HG03469 (cell line): ENCODE results near the gene FAHD1.
"Not testable (repeated sequence)": the region's sequence is repeated elsewhere in the genome, so short reads cannot be mapped to it uniquely, and the experiment has no call there.

Experiments used
- ATAC-seq: cut with Tn5 transposase; IDR thresholded peaks from one replicate; pipeline ENCODE4 v1.9.1; 2021; ENCODE audit warnings: mild to moderate bottlenecking, moderate library complexity, moderate number of reproducible peaks; ENCODE audit not compliant: unreplicated experiment

Gene FAHD1

GRCh38 chr16:1834096-1834495, 7.1 kb downstream of the FAHD1 start:
- ATAC-seq: no peak

- no peak for ATAC-seq
Observed at GRCh38 chr16:1839554-1839953, 12.5 kb downstream of the FAHD1 start.

GRCh38 chr16:1845985-1846384, 19.0 kb downstream of the FAHD1 start:
- ATAC-seq: no peak

GRCh38 chr16:1846416-1846815, 19.4 kb downstream of the FAHD1 start:
- ATAC-seq: no peak

GRCh38 chr16:1850981-1851380, 24.0 kb downstream of the FAHD1 start:
- no peak for ATAC-seq

- ATAC-seq: no peak
Observed at GRCh38 chr16:1851793-1852192, 24.8 kb downstream of the FAHD1 start.

GRCh38 chr16:1857433-1858097, 30.6 kb downstream of the FAHD1 start:
- ATAC-seq: no peak

- ATAC-seq: no peak
Observed at GRCh38 chr16:1858189-1858865, 31.3 kb downstream of the FAHD1 start.

GRCh38 chr16:1859650-1860049, 32.6 kb downstream of the FAHD1 start:
- no peak for ATAC-seq

GRCh38 chr16:1861730-1862129, 34.7 kb downstream of the FAHD1 start:
- no peak for ATAC-seq

- no peak for ATAC-seq
Observed at GRCh38 chr16:1862394-1862793, 35.4 kb downstream of the FAHD1 start.

- ATAC-seq: no peak
Observed at GRCh38 chr16:1863681-1864460, 36.9 kb downstream of the FAHD1 start.

- ATAC-seq: no peak
Observed at GRCh38 chr16:1865902-1866690, 39.1 kb downstream of the FAHD1 start.

GRCh38 chr16:1870365-1871082, 43.5 kb downstream of the FAHD1 start:
- no peak for ATAC-seq

- no peak for ATAC-seq
Observed at GRCh38 chr16:1871974-1872635, 45.1 kb downstream of the FAHD1 start, which contains the start of gene MEIOB. Gene MEIOB (minus strand): TSS chr16:1872164. CDS start chr16:1868175, 3,989 bp downstream.

GRCh38 chr16:1874854-1875253, 47.8 kb downstream of the FAHD1 start:
- no peak for ATAC-seq

- not testable (repeated sequence) for ATAC-seq
Observed at GRCh38 chr16:1876066-1876465, 49.1 kb downstream of the FAHD1 start.

GRCh38 chr16:1876468-1876867, 49.5 kb downstream of the FAHD1 start:
- no peak for ATAC-seq

GRCh38 chr16:1877089-1877488, 50.1 kb downstream of the FAHD1 start:
- no peak for ATAC-seq

GRCh38 chr16:1877804-1878203, 50.8 kb downstream of the FAHD1 start:
- ATAC-seq: no peak
